GM21447 (cell line): ENCODE measurements around the gene SLC12A7.
"Not testable (repeated sequence)": the region's sequence is repeated elsewhere in the genome, so short reads cannot be mapped to it uniquely, and the experiment has no call there.

Experiments
- ATAC-seq: cut with Tn5 transposase; IDR thresholded peaks from one replicate; pipeline ENCODE4 v1.9.1; 2021; ENCODE audit not compliant: unreplicated experiment

Gene SLC12A7

GRCh38 chr5:1027631-1028441 lies 84.0 kb downstream of the SLC12A7 start:
- no peak for ATAC-seq

DNA sequence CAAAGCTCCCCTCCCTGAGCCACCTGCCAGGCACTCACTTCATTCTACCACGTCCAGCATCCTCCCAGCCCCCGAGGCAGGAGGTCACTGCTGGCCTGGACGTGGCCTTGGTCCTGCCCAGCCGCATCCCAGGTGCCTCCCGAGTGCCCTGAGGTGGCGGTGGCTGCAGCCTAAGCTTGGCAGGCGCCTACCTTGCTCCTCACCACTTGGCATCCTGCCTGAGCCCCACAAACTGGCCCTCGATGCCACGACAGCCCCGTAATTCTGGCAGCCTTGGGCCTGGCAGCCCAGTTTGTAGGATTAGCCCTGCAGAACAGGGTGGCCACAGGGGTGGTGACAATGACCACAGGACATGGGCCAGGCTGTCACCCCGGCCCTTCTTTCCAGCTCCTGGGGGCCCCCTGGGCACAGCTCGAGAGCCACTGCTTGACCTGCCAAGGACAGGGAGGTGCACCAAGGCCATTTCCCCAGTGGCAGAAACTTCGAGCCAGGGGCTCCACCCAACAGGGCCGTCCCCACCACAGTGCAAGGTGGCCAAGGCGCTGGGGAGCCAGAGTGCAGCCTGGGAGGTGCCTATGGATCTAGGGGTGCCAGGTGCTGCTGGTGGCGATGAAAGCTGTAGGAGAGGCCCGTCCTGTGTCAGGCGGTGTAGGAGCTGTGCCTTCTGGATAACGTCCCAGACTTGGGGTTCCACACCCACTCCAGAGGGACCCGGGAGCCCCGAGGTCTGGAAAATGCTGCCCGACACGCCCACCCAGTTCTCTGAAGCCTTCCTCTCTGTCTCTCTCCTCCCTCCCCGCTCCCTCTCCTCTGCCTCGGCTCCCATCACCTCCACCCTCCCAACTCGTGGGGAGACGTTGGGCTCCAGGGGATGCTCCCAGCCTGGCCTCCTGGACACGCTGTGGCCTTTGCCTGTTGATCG lies 84.9 kb downstream of the SLC12A7 start:
- ATAC-seq, result no peak

- not testable (repeated sequence) for ATAC-seq
Measured at GRCh38 chr5:1021969-1022336, 89.9 kb downstream of the SLC12A7 start.

DNA sequence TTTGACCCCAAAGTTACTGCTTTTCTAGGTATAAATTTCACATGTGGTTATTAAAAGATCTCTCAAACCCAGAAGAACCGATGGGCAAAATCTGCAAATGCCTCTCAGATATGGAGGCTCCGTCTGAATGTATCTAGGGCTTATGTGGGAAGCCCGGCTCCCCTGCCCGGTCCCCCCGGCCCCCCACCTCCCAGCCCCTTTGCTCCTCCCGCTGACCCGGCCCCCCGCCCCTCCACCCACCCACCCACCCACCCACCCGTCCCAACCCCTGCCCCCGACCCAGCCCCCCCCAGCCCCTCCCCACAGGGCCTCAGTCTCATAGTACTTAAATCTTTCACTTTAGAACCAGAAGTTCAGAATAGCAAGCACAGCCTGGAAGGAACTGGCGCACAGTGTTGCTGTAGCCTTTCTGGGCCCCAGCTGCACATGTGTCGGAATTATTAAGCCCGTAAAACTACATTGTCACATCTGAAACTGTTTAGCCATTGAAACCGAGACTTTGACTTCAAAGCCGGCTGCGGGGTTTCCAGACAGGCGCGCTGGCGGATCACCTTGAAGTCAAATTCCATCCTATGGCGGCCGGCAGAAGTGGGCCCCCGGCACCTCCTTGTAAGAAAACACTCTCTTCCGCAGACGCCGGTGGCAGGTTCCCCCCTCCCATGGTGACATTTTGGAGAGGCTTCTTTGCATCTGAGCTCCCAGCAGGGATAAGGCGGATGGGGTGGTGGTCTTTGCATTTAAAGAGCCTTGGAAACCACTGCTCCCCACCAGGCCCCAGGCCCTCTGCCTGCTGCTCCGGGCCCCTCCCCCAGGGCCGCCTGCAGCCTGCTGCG lies 90.5 kb downstream of the SLC12A7 start:
- ATAC-seq, result no peak

- ATAC-seq, result no peak
Measured at GRCh38 chr5:1020452-1020961, 91.4 kb downstream of the SLC12A7 start.

GRCh38 chr5:1019001-1019905 lies 92.6 kb downstream of the SLC12A7 start:
- no peak for ATAC-seq

GRCh38 chr5:1018596-1018995 lies 93.3 kb downstream of the SLC12A7 start:
- no peak for ATAC-seq

DNA sequence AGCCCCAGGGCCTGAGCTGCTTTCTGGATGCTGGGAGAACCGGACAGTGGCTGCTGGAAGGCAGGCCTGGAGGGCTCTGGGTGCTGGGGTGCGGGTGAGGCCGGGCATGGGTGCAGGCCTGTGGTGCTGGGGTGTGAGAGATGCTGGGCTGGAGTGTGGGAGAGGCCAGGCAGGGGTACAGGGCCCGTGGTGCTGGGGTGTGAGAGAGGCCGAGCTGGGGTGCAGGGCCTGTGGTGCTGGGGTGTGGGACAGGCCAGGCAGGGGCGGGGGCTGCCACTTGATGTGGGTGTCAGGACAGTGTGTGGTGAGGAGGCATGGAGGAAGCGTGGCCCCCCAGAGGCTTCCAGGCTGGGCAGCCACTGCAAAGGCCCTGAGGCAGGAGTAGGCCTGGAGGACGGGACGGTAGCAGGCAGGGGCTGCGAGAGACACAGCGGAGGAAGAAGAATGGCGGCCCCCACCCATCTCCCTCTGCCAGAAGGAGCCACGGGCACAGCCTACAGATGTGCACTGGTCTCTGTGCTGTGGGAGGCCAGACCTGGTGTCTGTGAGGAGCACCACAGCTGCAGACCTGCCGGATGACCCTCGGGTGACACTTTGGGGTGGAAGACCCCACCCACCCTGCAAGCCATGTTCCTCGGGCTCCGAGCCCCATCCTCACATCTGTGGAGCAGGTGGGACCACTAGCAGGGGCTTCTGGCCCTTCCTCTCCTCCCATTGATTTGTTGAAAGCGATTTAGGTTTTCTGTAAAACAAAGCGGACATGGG lies 94.0 kb downstream of the SLC12A7 start:
- no peak for ATAC-seq

- no peak for ATAC-seq
Measured at GRCh38 chr5:1017056-1017455, 94.8 kb downstream of the SLC12A7 start.

DNA sequence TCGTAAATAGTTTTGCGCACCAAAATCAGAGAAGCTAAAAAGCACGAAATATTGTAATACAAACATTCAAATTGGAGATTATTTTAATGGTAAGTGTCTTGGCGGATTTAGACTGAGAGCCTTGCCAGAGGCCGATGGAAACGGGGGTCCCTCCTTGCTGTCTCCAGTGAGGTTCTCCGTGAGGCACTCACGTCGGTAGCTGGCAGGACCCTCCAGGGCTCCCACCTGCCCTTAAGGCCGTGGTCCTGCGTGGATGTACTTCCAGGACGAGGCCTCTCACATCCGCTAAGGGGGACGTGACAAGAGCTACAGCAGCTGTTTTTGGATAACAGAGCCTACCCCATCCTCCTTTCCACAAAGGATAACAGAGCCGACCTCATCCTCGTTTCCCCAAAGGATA lies 95.4 kb downstream of the SLC12A7 start:
- no peak for ATAC-seq

DNA sequence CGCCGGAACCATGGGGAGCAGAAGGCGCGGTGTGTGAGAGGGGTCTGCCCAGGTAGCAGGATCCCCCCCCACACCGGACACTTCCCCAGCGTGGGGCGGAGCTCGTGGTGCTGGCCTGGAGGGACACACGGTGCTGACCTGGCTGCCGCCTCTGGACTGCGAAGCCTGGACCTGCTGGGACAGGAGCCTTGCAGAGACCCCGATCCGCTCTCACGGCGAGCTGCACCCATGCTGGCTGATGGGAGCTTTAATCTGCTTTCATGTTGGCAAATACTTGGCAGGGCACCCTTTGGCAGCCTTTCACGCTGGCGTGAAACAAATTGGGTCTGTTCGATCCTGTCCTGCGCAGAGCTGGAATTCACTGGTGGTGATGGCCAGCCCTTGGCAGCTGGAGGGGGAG lies 95.8 kb downstream of the SLC12A7 start:
- ATAC-seq, result no peak

DNA sequence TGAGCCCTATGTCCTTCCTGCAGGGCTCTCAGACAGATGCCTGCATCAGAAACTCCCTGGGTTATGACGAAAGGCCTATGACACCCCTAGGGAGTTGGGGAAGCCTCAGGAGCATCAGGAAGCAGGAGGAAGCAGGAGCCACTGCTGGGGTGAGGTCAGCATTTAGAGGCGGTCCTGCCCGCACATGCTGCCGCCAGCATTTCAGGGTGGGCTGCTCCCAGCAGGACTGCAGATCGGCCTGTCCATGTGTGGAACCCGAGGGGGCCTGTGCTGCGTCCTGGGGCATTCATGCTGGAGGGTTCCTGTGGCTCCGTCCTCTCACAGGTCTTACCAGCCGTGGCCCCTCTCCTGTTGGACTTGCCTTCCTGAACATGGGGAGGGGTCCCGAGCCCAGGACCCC lies 96.4 kb downstream of the SLC12A7 start:
- no peak for ATAC-seq

DNA sequence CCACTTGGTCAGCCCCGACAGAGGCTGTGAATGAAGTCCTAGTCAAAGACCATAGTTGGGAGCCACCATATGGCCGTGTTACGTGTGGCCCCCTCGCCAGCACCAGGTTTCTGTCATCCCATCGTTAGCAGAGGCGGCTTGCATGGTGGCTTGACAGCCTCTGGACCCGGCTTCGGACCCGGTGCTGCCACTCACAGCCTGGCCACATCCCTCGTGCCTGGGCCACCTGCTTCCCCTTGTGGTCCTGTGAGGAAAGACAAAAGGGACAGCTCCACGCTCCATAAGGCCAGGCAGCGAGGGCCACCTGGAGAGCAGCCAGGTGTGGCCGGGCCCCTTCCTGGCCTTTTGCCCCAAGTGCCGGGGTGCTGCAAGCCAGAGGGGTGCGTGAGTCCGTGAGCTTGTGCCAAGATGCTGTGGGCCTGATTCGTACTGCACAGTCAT lies 97.1 kb downstream of the SLC12A7 start:
- ATAC-seq, result no peak

DNA sequence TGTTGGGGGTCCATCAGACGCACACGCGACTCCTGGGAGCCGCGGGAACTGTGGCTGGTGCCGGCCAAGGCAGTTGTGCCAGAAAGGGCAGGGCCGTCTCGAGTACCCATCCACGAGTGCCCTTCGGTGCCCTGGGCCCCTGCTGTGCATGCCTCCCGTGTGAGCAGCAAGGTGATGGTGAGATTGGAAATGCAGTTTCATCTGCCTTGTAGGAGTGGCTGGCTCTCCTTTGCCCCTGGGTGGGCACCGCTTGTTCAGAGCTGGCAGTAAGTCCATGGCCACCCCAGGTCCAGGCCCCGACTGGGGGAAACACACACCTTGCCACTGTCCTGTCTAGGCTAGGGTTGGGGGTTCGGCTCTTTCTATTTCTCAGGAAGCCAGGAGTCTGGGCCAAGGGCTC lies 97.5 kb downstream of the SLC12A7 start:
- ATAC-seq, result no peak

GRCh38 chr5:1013948-1014301 lies 97.9 kb downstream of the SLC12A7 start:
- ATAC-seq, result no peak

GRCh38 chr5:1013238-1013947 lies 98.5 kb downstream of the SLC12A7 start:
- no peak for ATAC-seq

GRCh38 chr5:1012900-1013237 lies 99.0 kb downstream of the SLC12A7 start:
- ATAC-seq, result no peak

GRCh38 chr5:1012313-1012841 lies 99.5 kb downstream of the SLC12A7 start:
- no peak for ATAC-seq
